Measurements from ENCODE around the gene STX8.
A peak's percentile ranks its signal among the peaks of the same experiment; 100 is the strongest.

STX8 gene

GRCh38 chr17:9419932-9420453, 155.6 kb downstream of the STX8 start:
- ATAC-seq = no peak
- TF ChIP-seq ZNF8 (CRISPR knock-in tag; IDR thresholded peaks at IDR 0.05) = no peak

GRCh38 chr17:9414471-9414870, 161.1 kb downstream of the STX8 start:
- ATAC-seq = no peak
- TF ChIP-seq TCF4 (CRISPR knock-in tag; IDR thresholded peaks at IDR 0.05; ENCODE audit: borderline replicate concordance) (no peak), ZFP30 (CRISPR knock-in tag; IDR thresholded peaks at IDR 0.05) (no peak)

GRCh38 chr17:9410737-9411136, 164.9 kb downstream of the STX8 start:
- ATAC-seq = no peak
- TF ChIP-seq OSR1 (CRISPR knock-in tag; IDR thresholded peaks at IDR 0.05) (no peak), GLIS3 (CRISPR knock-in tag; IDR thresholded peaks at IDR 0.05) (no peak), TCF4 (CRISPR knock-in tag; IDR thresholded peaks at IDR 0.05; ENCODE audit: borderline replicate concordance) (no peak), ZFP30 (CRISPR knock-in tag; IDR thresholded peaks at IDR 0.05) (no peak), ZC3H10 (CRISPR knock-in tag; IDR thresholded peaks at IDR 0.05) (no peak), TOX (CRISPR knock-in tag; IDR thresholded peaks at IDR 0.05; ENCODE audit: borderline replicate concordance) (no peak), ZNF70 (CRISPR knock-in tag; IDR thresholded peaks at IDR 0.05) (no peak), ZNF565 (CRISPR knock-in tag; conservative IDR thresholded peaks at IDR 0.05; ENCODE audit: low read depth) (no peak)

GRCh38 chr17:9410301-9410700, 165.3 kb downstream of the STX8 start:
- no peak for ATAC-seq
- TF ChIP-seq ZFP3 (CRISPR knock-in tag; IDR thresholded peaks at IDR 0.05) (no peak), TCF4 (CRISPR knock-in tag; IDR thresholded peaks at IDR 0.05; ENCODE audit: borderline replicate concordance) (peak; percentile 56)

- no peak for ATAC-seq
- TF ChIP-seq CSDC2 (CRISPR knock-in tag; IDR thresholded peaks at IDR 0.05) = no peak
- TF ChIP-seq OSR1 (CRISPR knock-in tag; IDR thresholded peaks at IDR 0.05) = no peak
These were observed 165.7 kb downstream of the STX8 start for GRCh38 chr17:9409878-9410277.

GRCh38 chr17:9408868-9409829, 166.5 kb downstream of the STX8 start:
- no peak; the same call in 2 of the 3 replicates for ATAC-seq
- TF ChIP-seq ISL1 (CRISPR knock-in tag; IDR thresholded peaks at IDR 0.05) = peak; percentile 64
- peak; percentile 75 for TF ChIP-seq TCF4 (CRISPR knock-in tag; IDR thresholded peaks at IDR 0.05; ENCODE audit: borderline replicate concordance)
- TF ChIP-seq ESRRG (CRISPR knock-in tag; IDR thresholded peaks at IDR 0.05) = no peak
- no peak for TF ChIP-seq PATZ1 (CRISPR knock-in tag; IDR thresholded peaks at IDR 0.05; ENCODE audit: borderline replicate concordance)

GRCh38 chr17:9408381-9408780, 167.2 kb downstream of the STX8 start:
- ATAC-seq = no peak
- TF ChIP-seq CSDC2 (CRISPR knock-in tag; IDR thresholded peaks at IDR 0.05) = no peak
- no peak for TF ChIP-seq CSRNP3 (CRISPR knock-in tag; IDR thresholded peaks at IDR 0.05)
- TF ChIP-seq SNAI2 (CRISPR knock-in tag; IDR thresholded peaks at IDR 0.05) = no peak
- TF ChIP-seq TSHZ2 (CRISPR knock-in tag; IDR thresholded peaks at IDR 0.05) = no peak
